PC-9 (cell line): ENCODE data around the gene SLCO2B1.

Experiments used
- CTCF ChIP-seq: fragments of 200-600 bp; sonication (generic); conservative IDR thresholded peaks from 2 replicates; pipeline ENCODE4 v1.6.1; 2017; ENCODE audit warnings: mixed run types, antibody characterized with exemption, mild to moderate bottlenecking, moderate library complexity
- EZH2 ChIP-seq: fragments of 200-600 bp; sonication (generic); IDR thresholded peaks from 2 replicates; pipeline ENCODE4 v1.8.0; 2017; ENCODE audit warnings: antibody characterized with exemption, low read depth

GRCh38 chr11:75149766-75150465 is 991 bp upstream of the SLCO2B1 start:
- TF ChIP-seq CTCF (no peak), EZH2 (no peak)
